NCI-H2107 treated with DMSO at 0.1 percent for 48 hours (cell line): ENCODE measurements around the gene EARS2.
A peak's percentile ranks its signal among the peaks of the same experiment; 100 is the strongest.

ENCODE experiments used
- DNase-seq: peaks from one replicate; lab custom pipeline; 2025; ENCODE audit not compliant: unreplicated experiment; lab: John Stamatoyannopoulos, UW

Gene EARS2

GRCh38 chr16:23508589-23509440, 48.3 kb downstream of the EARS2 start:
- no peak for DNase-seq

GRCh38 chr16:23506606-23506994, 50.5 kb downstream of the EARS2 start:
- no peak for DNase-seq

- no peak for DNase-seq
Measured at GRCh38 chr16:23505671-23506605, 51.2 kb downstream of the EARS2 start.

- no peak for DNase-seq
Measured at GRCh38 chr16:23505180-23505665, 51.9 kb downstream of the EARS2 start.

GRCh38 chr16:23504453-23505179, 52.5 kb downstream of the EARS2 start:
- peak; percentile 11 for DNase-seq

- DNase-seq: no peak
Measured at GRCh38 chr16:23504076-23504452, 53.1 kb downstream of the EARS2 start.

GRCh38 chr16:23502466-23502865, 54.7 kb downstream of the EARS2 start:
- no peak for DNase-seq

GRCh38 chr16:23501291-23501690, 55.9 kb downstream of the EARS2 start:
- DNase-seq: no peak

- DNase-seq: no peak
Measured at GRCh38 chr16:23500862-23501225, 56.3 kb downstream of the EARS2 start.

GRCh38 chr16:23500212-23500861, 56.8 kb downstream of the EARS2 start:
- DNase-seq: no peak

- DNase-seq: no peak
Measured at GRCh38 chr16:23499801-23500200, 57.3 kb downstream of the EARS2 start.

- DNase-seq: no peak
Measured at GRCh38 chr16:23498863-23499262, 58.3 kb downstream of the EARS2 start.

GRCh38 chr16:23497543-23497868, 59.6 kb downstream of the EARS2 start:
- DNase-seq: no peak

GRCh38 chr16:23496821-23497542, 60.2 kb downstream of the EARS2 start:
- DNase-seq: no peak

GRCh38 chr16:23495671-23496070, 61.5 kb downstream of the EARS2 start:
- no peak for DNase-seq

GRCh38 chr16:23494188-23494587, 63.0 kb downstream of the EARS2 start:
- no peak for DNase-seq

- DNase-seq: no peak
Measured at GRCh38 chr16:23491490-23492391, 65.4 kb downstream of the EARS2 start.

- no peak for DNase-seq
Measured at GRCh38 chr16:23486480-23486879, 70.7 kb downstream of the EARS2 start.

- no peak for DNase-seq
Measured at GRCh38 chr16:23485841-23486240, 71.3 kb downstream of the EARS2 start.
